K562 (cell line): ENCODE data around the gene PLAC1. TPM values are rescaled to one million over a fixed set of nuclear protein-coding genes. Genes with fewer than 3 reads are reported as not detected.

Source experiments
- CBX1 ChIP-seq: sonication (generic); IDR thresholded peaks from 2 replicates; pipeline ENCODE4 v1.6.1; 2016; ENCODE audit warnings: antibody characterized with exemption, low read depth, mild to moderate bottlenecking
- MTA1 ChIP-seq: fragments of 450-650 bp; IDR thresholded peaks from 2 replicates; pipeline ENCODE4 v1.6.1; 2017; ENCODE audit warnings: borderline replicate concordance
- MTA3 ChIP-seq: fragments of 450-650 bp; formaldehyde crosslinking; IDR thresholded peaks from 2 replicates; pipeline ENCODE4 v1.6.1; 2017; ENCODE audit warnings: mild to moderate bottlenecking, borderline replicate concordance
- NRF1 ChIP-seq, 2 experiments: fragments of 450-650 bp; IDR thresholded peaks in 1 of 2; conservative IDR thresholded peaks in 1 of 2; 2 replicates each; pipeline ENCODE4 v1.6.1; 2014; ENCODE audit warnings: mild to moderate bottlenecking in 2 of 2
- POLR2AphosphoS2 ChIP-seq: IDR thresholded peaks from 2 replicates; pipeline ENCODE4 v1.6.1; 2012; ENCODE audit warnings: low read length, improper control_type of control experiment
- PREB ChIP-seq: sonication (generic); formaldehyde crosslinking; IDR thresholded peaks from 2 replicates; pipeline ENCODE4 v1.8.1; 2023; ENCODE audit warnings: mild to moderate bottlenecking, missing genetic modification reagents
- PTRF ChIP-seq: fragments of 450-650 bp; IDR thresholded peaks from 2 replicates; pipeline ENCODE4 v1.6.1; 2016; ENCODE audit warnings: mild to moderate bottlenecking, missing genetic modification characterization, missing compliant biosample characterization
- RUNX1 ChIP-seq: sonication (generic); IDR thresholded peaks from 2 replicates; pipeline ENCODE4 v1.6.1; 2016; ENCODE audit warnings: antibody characterized with exemption, low read depth
- SETDB1 ChIP-seq: IDR thresholded peaks from one replicate; pipeline ENCODE4 v1.6.1; 2012; ENCODE audit warnings: low read length, control low read depth, inconsistent platforms
- SMAD3 ChIP-seq: fragments of 450-650 bp; formaldehyde crosslinking; conservative IDR thresholded peaks from 2 replicates; pipeline ENCODE4 v1.4.0; 2020; ENCODE audit warnings: mild to moderate bottlenecking
- TEAD2 ChIP-seq: fragments of 450-650 bp; IDR thresholded peaks from 2 replicates; pipeline ENCODE4 v1.6.1; 2016; ENCODE audit warnings: missing genetic modification characterization, control low read depth, missing compliant biosample characterization
- ZNF134 ChIP-seq: fragments of 250-450 bp; sonication (Bioruptor Pico); conservative IDR thresholded peaks from 2 replicates; pipeline ENCODE4 v1.4.0; 2020
- ZNF3 ChIP-seq: fragments of 250-450 bp; sonication (Bioruptor Pico); IDR thresholded peaks from 2 replicates; pipeline ENCODE4 v1.5.0; 2021; ENCODE audit warnings: mild to moderate bottlenecking, moderate library complexity
- polyA plus RNA-seq, 8 experiments: library from polyadenylated mRNA; depleted of rRNA in 4 of 8; stranded (reverse) in 5 of 8; unstranded in 3 of 8; fragments of >200 nt; fragmentation: Nextera tagmentation in 2 of 8; fragmentation: Illumina TruSeq in 1 of 8; extraction: Ambion mirVana in 2 of 8; extraction: Trizol in 1 of 8; gene quantifications; 2 replicates each; pipeline versions ENCODE4 v1.2.1 to v1.2.3, GENCODE V29; 2011 to 2014; ENCODE audit warnings: inconsistent platforms in 1 of 8, missing spikeins in 1 of 8
- total RNA-seq, 7 experiments: library from RNA; depleted of rRNA in 6 of 7; stranded (reverse); fragments of >200 nt in 6 of 7; fragmentation: Illumina TruSeq in 2 of 7; extraction: Trizol in 2 of 7; gene quantifications; 2 replicates each; pipeline versions ENCODE4 v1.2.1 to v1.2.3, GENCODE V29; 2011 to 2021; ENCODE audit warnings: low replicate concordance in 1 of 7
- TF ChIP-seq, protein P1 (sequence below): fragments of 250-450 bp; sonication (Bioruptor Pico); IDR thresholded peaks from 2 replicates; pipeline ENCODE4 v1.5.0; 2020; ENCODE audit warnings: mild to moderate bottlenecking
- TF ChIP-seq, protein P2 (sequence below), 2 experiments: fragments of 450-650 bp in 1 of 2; sonication (generic) in 1 of 2; formaldehyde crosslinking in 1 of 2; IDR thresholded peaks; 2 replicates each; pipeline versions ENCODE4 v1.7.1 to v1.9.0; 2016 to 2022; ENCODE audit warnings: inconsistent platforms in 1 of 2, mild to moderate bottlenecking in 1 of 2, missing genetic modification reagents in 1 of 2
- TF ChIP-seq, protein P3 (sequence below): fragments of 250-450 bp; sonication (Bioruptor Pico); IDR thresholded peaks from 2 replicates; pipeline ENCODE4 v1.5.0; 2021

Gene PLAC1
- total and polyA plus RNA-seq, 9 of the 15 experiments (the other 6 are each of a cell fraction or from before 2014, with no cell fraction given): 0.82 to 9.1 (median 1.7) TPM

- TF ChIP-seq, protein P1, sequence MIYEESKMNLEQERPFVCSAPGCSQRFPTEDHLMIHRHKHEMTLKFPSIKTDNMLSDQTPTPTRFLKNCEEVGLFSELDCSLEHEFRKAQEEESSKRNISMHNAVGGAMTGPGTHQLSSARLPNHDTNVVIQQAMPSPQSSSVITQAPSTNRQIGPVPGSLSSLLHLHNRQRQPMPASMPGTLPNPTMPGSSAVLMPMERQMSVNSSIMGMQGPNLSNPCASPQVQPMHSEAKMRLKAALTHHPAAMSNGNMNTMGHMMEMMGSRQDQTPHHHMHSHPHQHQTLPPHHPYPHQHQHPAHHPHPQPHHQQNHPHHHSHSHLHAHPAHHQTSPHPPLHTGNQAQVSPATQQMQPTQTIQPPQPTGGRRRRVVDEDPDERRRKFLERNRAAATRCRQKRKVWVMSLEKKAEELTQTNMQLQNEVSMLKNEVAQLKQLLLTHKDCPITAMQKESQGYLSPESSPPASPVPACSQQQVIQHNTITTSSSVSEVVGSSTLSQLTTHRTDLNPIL (CRISPR knock-in tag): no peak
- TF ChIP-seq TEAD2 (tag): peak; percentile 89
- TF ChIP-seq, protein P2, sequence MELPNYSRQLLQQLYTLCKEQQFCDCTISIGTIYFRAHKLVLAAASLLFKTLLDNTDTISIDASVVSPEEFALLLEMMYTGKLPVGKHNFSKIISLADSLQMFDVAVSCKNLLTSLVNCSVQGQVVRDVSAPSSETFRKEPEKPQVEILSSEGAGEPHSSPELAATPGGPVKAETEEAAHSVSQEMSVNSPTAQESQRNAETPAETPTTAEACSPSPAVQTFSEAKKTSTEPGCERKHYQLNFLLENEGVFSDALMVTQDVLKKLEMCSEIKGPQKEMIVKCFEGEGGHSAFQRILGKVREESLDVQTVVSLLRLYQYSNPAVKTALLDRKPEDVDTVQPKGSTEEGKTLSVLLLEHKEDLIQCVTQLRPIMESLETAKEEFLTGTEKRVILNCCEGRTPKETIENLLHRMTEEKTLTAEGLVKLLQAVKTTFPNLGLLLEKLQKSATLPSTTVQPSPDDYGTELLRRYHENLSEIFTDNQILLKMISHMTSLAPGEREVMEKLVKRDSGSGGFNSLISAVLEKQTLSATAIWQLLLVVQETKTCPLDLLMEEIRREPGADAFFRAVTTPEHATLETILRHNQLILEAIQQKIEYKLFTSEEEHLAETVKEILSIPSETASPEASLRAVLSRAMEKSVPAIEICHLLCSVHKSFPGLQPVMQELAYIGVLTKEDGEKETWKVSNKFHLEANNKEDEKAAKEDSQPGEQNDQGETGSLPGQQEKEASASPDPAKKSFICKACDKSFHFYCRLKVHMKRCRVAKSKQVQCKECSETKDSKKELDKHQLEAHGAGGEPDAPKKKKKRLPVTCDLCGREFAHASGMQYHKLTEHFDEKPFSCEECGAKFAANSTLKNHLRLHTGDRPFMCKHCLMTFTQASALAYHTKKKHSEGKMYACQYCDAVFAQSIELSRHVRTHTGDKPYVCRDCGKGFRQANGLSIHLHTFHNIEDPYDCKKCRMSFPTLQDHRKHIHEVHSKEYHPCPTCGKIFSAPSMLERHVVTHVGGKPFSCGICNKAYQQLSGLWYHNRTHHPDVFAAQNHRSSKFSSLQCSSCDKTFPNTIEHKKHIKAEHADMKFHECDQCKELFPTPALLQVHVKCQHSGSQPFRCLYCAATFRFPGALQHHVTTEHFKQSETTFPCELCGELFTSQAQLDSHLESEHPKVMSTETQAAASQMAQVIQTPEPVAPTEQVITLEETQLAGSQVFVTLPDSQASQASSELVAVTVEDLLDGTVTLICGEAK (IDR thresholded peaks at IDR 0.05): no peak
- TF ChIP-seq, protein P2 (CRISPR knock-in tag; IDR thresholded peaks at IDR 0.05): no peak
- TF ChIP-seq MTA1: no peak
- no peak for TF ChIP-seq CBX1
- TF ChIP-seq MTA3: no peak
- no peak for TF ChIP-seq POLR2AphosphoS2
- TF ChIP-seq SMAD3 (CRISPR knock-in tag): no peak
- no peak for TF ChIP-seq ZNF134 (CRISPR knock-in tag)
- no peak for TF ChIP-seq SETDB1
- no peak for TF ChIP-seq PREB (CRISPR knock-in tag)
- TF ChIP-seq ZNF3 (CRISPR knock-in tag): no peak
- TF ChIP-seq, protein P3, sequence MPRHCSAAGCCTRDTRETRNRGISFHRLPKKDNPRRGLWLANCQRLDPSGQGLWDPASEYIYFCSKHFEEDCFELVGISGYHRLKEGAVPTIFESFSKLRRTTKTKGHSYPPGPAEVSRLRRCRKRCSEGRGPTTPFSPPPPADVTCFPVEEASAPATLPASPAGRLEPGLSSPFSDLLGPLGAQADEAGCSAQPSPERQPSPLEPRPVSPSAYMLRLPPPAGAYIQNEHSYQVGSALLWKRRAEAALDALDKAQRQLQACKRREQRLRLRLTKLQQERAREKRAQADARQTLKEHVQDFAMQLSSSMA: no peak
- TF ChIP-seq PTRF (tag): no peak
- TF ChIP-seq NRF1 (conservative IDR thresholded peaks at IDR 0.05 in 1 of 2, IDR thresholded peaks at IDR 0.05 in 1 of 2): no peak
- TF ChIP-seq RUNX1: no peak
These were observed 120.9 kb downstream of the PLAC1 start (continued) for GRCh38 chrX:134537179-134537955.
